ENCODE results near the gene MFN2. TPM values are rescaled to one million over a fixed set of nuclear protein-coding genes. Genes with fewer than 3 reads are reported as not detected.

Gene MFN2
- total and polyA plus RNA-seq, 9 donors = 27.8 to 77.0 (median 55.8) TPM

GRCh38 chr1:12055259-12055658 lies 75.0 kb downstream of the MFN2 start:
- 82 to 98% (median 93%) methylated on average over 6 of the region's 6 CpGs for WGBS, 3 donors
- intact Hi-C loops (cut with DNase I) = no loop called here
- H3K4me3 ChIP-seq = no peak overlapping the region
- TF ChIP-seq CTCF (IDR thresholded peaks at IDR 0.05) = no peak
- TF ChIP-seq EP300 (IDR thresholded peaks at IDR 0.05) = no peak
- TF ChIP-seq POLR2A (IDR thresholded peaks at IDR 0.05) = no peak
- peaks cover 6% of the 10 kb centered on the region for H3K4me1 ChIP-seq (ENCODE audit: insufficient read depth)
- DNase-seq = no peak
- H3K9me3 ChIP-seq = no peaks in the 10 kb centered on the region
- no peak overlapping the region for H3K27ac ChIP-seq
- no peaks in the 10 kb centered on the region for H3K27me3 ChIP-seq
- H3K36me3 ChIP-seq = no peaks in the 10 kb centered on the region

- DNase-seq = no peak
- Histone ChIP-seq H3K36me3 (no peaks in the 10 kb centered on the region), H3K4me1 (ENCODE audit: insufficient read depth) (peaks cover 6% of the 10 kb centered on the region), H3K9me3 (no peaks in the 10 kb centered on the region), H3K27ac (no peak overlapping the region), H3K4me3 (no peak overlapping the region), H3K27me3 (no peaks in the 10 kb centered on the region)
- whole genome bisulfite sequencing, 3 donors = 91 to 95% (median 92%) methylated on average over 16 of the region's 16 CpGs
- intact Hi-C loops (cut with DNase I) = no loop called here
- no peak for TF ChIP-seq POLR2A (IDR thresholded peaks at IDR 0.05)
- no peak for TF ChIP-seq CTCF (IDR thresholded peaks at IDR 0.05)
- TF ChIP-seq EP300 (IDR thresholded peaks at IDR 0.05) = no peak
Measured at GRCh38 chr1:12056331-12056841, 76.1 kb downstream of the MFN2 start.

GRCh38 chr1:12057382-12057781 lies 77.1 kb downstream of the MFN2 start:
- no peak overlapping the region for H3K4me3 ChIP-seq
- no peak for DNase-seq
- peaks cover under 1% of the 10 kb centered on the region for H3K4me1 ChIP-seq (ENCODE audit: insufficient read depth)
- H3K36me3 ChIP-seq = no peaks in the 10 kb centered on the region
- H3K27me3 ChIP-seq = no peaks in the 10 kb centered on the region
- H3K27ac ChIP-seq = no peak overlapping the region
- intact Hi-C loops (cut with DNase I) = no loop called here
- TF ChIP-seq EP300 (IDR thresholded peaks at IDR 0.05) = no peak
- no peak for TF ChIP-seq CTCF (IDR thresholded peaks at IDR 0.05)
- no peak for TF ChIP-seq POLR2A (IDR thresholded peaks at IDR 0.05)
- no peaks in the 10 kb centered on the region for H3K9me3 ChIP-seq

- no peaks in the 10 kb centered on the region for H3K9me3 ChIP-seq
- H3K27me3 ChIP-seq = no peaks in the 10 kb centered on the region
- H3K4me1 ChIP-seq (ENCODE audit: insufficient read depth) = peaks cover 1% of the 10 kb centered on the region
- TF ChIP-seq CTCF (IDR thresholded peaks at IDR 0.05) (no peak), POLR2A (IDR thresholded peaks at IDR 0.05) (no peak), EP300 (IDR thresholded peaks at IDR 0.05) (no peak)
- no peaks in the 10 kb centered on the region for H3K36me3 ChIP-seq
- intact Hi-C loops (cut with DNase I) = no loop called here
- WGBS, 3 donors = 84 to 91% (median 90%) methylated on average over 4 of the region's 4 CpGs
- H3K4me3 ChIP-seq = no peak overlapping the region
- no peak for DNase-seq
- H3K27ac ChIP-seq = no peak overlapping the region
Measured at GRCh38 chr1:12057940-12058687, 77.9 kb downstream of the MFN2 start.
